Kidney glomerular epithelial cell (primary cell): ENCODE measurements around the gene RPTOR.

ENCODE experiments used
- DNase-seq: peaks from one replicate; lab custom pipeline; 2025; lab: John Stamatoyannopoulos, UW

RPTOR gene

GRCh38 chr17:80998748-80999535, 454.3 kb downstream of the RPTOR start:
- DNase-seq = no peak

- no peak for DNase-seq
Measured at GRCh38 chr17:80999536-81000333, 455.1 kb downstream of the RPTOR start.

- DNase-seq = no peak
Measured at GRCh38 chr17:81000334-81000630, 455.6 kb downstream of the RPTOR start.

- no peak for DNase-seq
Measured at GRCh38 chr17:81000631-81001357, 456.2 kb downstream of the RPTOR start.

GRCh38 chr17:81002013-81002384, 457.4 kb downstream of the RPTOR start:
- DNase-seq = no peak

- no peak for DNase-seq
Measured at GRCh38 chr17:81002409-81003361, 458.0 kb downstream of the RPTOR start.

GRCh38 chr17:81003711-81004475, 459.3 kb downstream of the RPTOR start:
- DNase-seq = no peak

- DNase-seq = no peak
Measured at GRCh38 chr17:81006891-81007290, 462.3 kb downstream of the RPTOR start.

GRCh38 chr17:81008140-81008539, 463.5 kb downstream of the RPTOR start:
- no peak for DNase-seq

GRCh38 chr17:81009136-81009535, 464.5 kb downstream of the RPTOR start:
- no peak for DNase-seq

GRCh38 chr17:81010935-81011334, 466.3 kb downstream of the RPTOR start:
- no peak for DNase-seq

- DNase-seq = no peak
Measured at GRCh38 chr17:81011951-81012350, 467.3 kb downstream of the RPTOR start.

GRCh38 chr17:81012574-81013447, 468.2 kb downstream of the RPTOR start:
- DNase-seq = no peak

GRCh38 chr17:81013642-81014041, 469.0 kb downstream of the RPTOR start:
- no peak for DNase-seq

- DNase-seq = no peak
Measured at GRCh38 chr17:81015136-81015535, 470.5 kb downstream of the RPTOR start.
